Liver (tissue), 9 donors: ENCODE measurements around the gene ZSCAN5A. TPM values are rescaled to one million over a fixed set of nuclear protein-coding genes. Genes with fewer than 3 reads are reported as not detected.

Experiments
- DNase-seq: peaks from one replicate; pipeline ENCODE4 v3.0.0-alpha.2; 2017; ENCODE audit warnings: low spot score
- H3K27ac ChIP-seq, 2 donors: one replicate each; pipeline ENCODE4 v1.7.0; 2013; ENCODE audit warnings: inconsistent platforms in 2 of 2, low read length in 2 of 2, control low read depth in 1 of 2, low read depth in 1 of 2, mild to moderate bottlenecking in 1 of 2
- H3K27me3 ChIP-seq, 4 donors: one replicate each; pipeline versions ENCODE4 v1.6.1 to v1.7.0; 2013; ENCODE audit warnings: low read length in 3 of 4, inconsistent platforms in 1 of 4, mild to moderate bottlenecking in 1 of 4, moderate library complexity in 1 of 4; ENCODE audit not compliant: control insufficient read depth in 4 of 4, insufficient read depth in 4 of 4
- H3K36me3 ChIP-seq, 4 donors: one replicate each; pipeline versions ENCODE4 v1.6.1 to v1.7.0; 2013; ENCODE audit warnings: low read length in 3 of 4, mild to moderate bottlenecking in 3 of 4, low read depth in 1 of 4, moderate library complexity in 1 of 4; ENCODE audit not compliant: control insufficient read depth in 4 of 4, insufficient read depth in 3 of 4
- H3K4me1 ChIP-seq, 4 donors: one replicate each; pipeline versions ENCODE4 v1.6.1 to v1.7.0; 2013; ENCODE audit warnings: low read length in 3 of 4, mild to moderate bottlenecking in 3 of 4, moderate library complexity in 1 of 4; ENCODE audit not compliant: control insufficient read depth in 4 of 4, insufficient read depth in 4 of 4
- H3K4me3 ChIP-seq, 3 donors: one replicate each; pipeline versions ENCODE4 v1.6.1 to v1.7.0; 2013; ENCODE audit warnings: low read length in 3 of 3, control low read depth in 1 of 3, low read depth in 1 of 3, mild to moderate bottlenecking in 1 of 3
- H3K9ac ChIP-seq, 2 donors: one replicate each; pipeline ENCODE4 v1.7.0; 2013; ENCODE audit warnings: low read length in 2 of 2, mild to moderate bottlenecking in 2 of 2, moderate library complexity in 2 of 2, control low read depth in 1 of 2, low read depth in 1 of 2
- H3K9me3 ChIP-seq, 4 donors: one replicate each; pipeline versions ENCODE4 v1.6.1 to v1.7.0; 2013; ENCODE audit warnings: low read length in 3 of 4; ENCODE audit not compliant: control insufficient read depth in 4 of 4
- ATF3 ChIP-seq: IDR thresholded peaks from 2 replicates; pipeline ENCODE4 v1.6.1; 2016; ENCODE audit warnings: antibody characterized with exemption
- CTCF ChIP-seq: fragments of 150-350 bp; IDR thresholded peaks from 2 replicates; pipeline ENCODE4 v1.5.1; 2017; ENCODE audit warnings: improper control_type of control experiment, low read depth, low read length; ENCODE audit not compliant: missing input control
- EGR1 ChIP-seq, 2 donors: IDR thresholded peaks; 2 replicates each; pipeline ENCODE4 v1.6.1; 2016 to 2018; ENCODE audit warnings: antibody characterized with exemption in 2 of 2, low read depth in 2 of 2
- FOXA1 ChIP-seq: IDR thresholded peaks from 2 replicates; pipeline ENCODE4 v1.6.1; 2016; ENCODE audit warnings: antibody characterized with exemption
- FOXA2 ChIP-seq: IDR thresholded peaks from 2 replicates; pipeline ENCODE4 v1.6.1; 2016; ENCODE audit warnings: antibody characterized with exemption
- GABPA ChIP-seq, 2 donors: IDR thresholded peaks in 1 of 2; conservative IDR thresholded peaks in 1 of 2; 2 replicates each; pipeline ENCODE4 v1.6.1; 2016; ENCODE audit warnings: antibody characterized with exemption in 2 of 2, mild to moderate bottlenecking in 1 of 2, moderate library complexity in 1 of 2
- HNF4A ChIP-seq, 2 donors: conservative IDR thresholded peaks; 2 replicates each; pipeline ENCODE4 v1.6.1; 2016; ENCODE audit warnings: antibody characterized with exemption in 2 of 2, mild to moderate bottlenecking in 2 of 2
- HNF4G ChIP-seq: IDR thresholded peaks from 2 replicates; pipeline ENCODE4 v1.6.1; 2016; ENCODE audit warnings: antibody characterized with exemption
- JUND ChIP-seq, 2 donors: IDR thresholded peaks; 2 replicates each; pipeline ENCODE4 v1.6.1; 2016; ENCODE audit warnings: antibody characterized with exemption in 2 of 2
- MAX ChIP-seq: IDR thresholded peaks from 2 replicates; pipeline ENCODE4 v1.6.1; 2016; ENCODE audit warnings: antibody characterized with exemption
- NR2F2 ChIP-seq: IDR thresholded peaks from 2 replicates; pipeline ENCODE4 v1.6.1; 2016; ENCODE audit warnings: antibody characterized with exemption
- RAD21 ChIP-seq, 2 donors: IDR thresholded peaks; 2 replicates each; pipeline ENCODE4 v1.6.1; 2016; ENCODE audit warnings: antibody characterized with exemption in 2 of 2, mild to moderate bottlenecking in 2 of 2
- REST ChIP-seq: IDR thresholded peaks from 2 replicates; pipeline ENCODE4 v1.6.1; 2016; ENCODE audit warnings: antibody characterized with exemption, mild to moderate bottlenecking
- RXRA ChIP-seq, 2 donors: IDR thresholded peaks; 2 replicates each; pipeline ENCODE4 v1.6.1; 2017 to 2018; ENCODE audit warnings: antibody characterized with exemption in 2 of 2, mild to moderate bottlenecking in 1 of 2
- SP1 ChIP-seq: IDR thresholded peaks from 2 replicates; pipeline ENCODE4 v1.6.1; 2018; ENCODE audit warnings: antibody characterized with exemption, mild to moderate bottlenecking
- TAF1 ChIP-seq: conservative IDR thresholded peaks from 2 replicates; pipeline ENCODE4 v1.6.1; 2016; ENCODE audit warnings: antibody characterized with exemption, mild to moderate bottlenecking
- YY1 ChIP-seq: IDR thresholded peaks from 2 replicates; pipeline ENCODE4 v1.6.1; 2016; ENCODE audit warnings: antibody characterized with exemption, mild to moderate bottlenecking
- ZBTB33 ChIP-seq: IDR thresholded peaks from 2 replicates; pipeline ENCODE4 v1.6.1; 2016; ENCODE audit warnings: antibody characterized with exemption
- WGBS: extraction: QIAGEN DNeasy Blood & Tissue Kit; methylation state at CpG from one replicate; pipeline ENCODE4 v1.1.7; 2013; 5-methylcytosine and 5-hydroxymethylcytosine counted together
- polyA plus RNA-seq, 2 donors: library from polyadenylated mRNA; stranded (reverse) in 1 of 2; unstranded in 1 of 2; fragments of 200-250 nt in 1 of 2; fragments of >200 nt in 1 of 2; fragmentation: Nextera tagmentation in 1 of 2; extraction: Ambion mirVana in 1 of 2; gene quantifications; one replicate each; pipeline versions ENCODE4 v1.2.1 to v1.2.3, GENCODE V29; 2013 to 2015
- total RNA-seq, 2 donors: library from RNA; depleted of rRNA; stranded (reverse); fragments of >200 nt; gene quantifications; one replicate each; pipeline ENCODE4 v1.2.3, GENCODE V29; 2014
- donor health status: healthy.
- donor health status: healthy.
- donor health status: healthy.
- donor health status: healthy.
- donor health status: healthy.

ZSCAN5A gene
- total and polyA plus RNA-seq, 4 donors, result 2.2 to 9.6 (median 5.0) TPM

- DNase-seq, result no peak
- no peak for TF ChIP-seq FOXA1
- TF ChIP-seq RAD21 (IDR thresholded peaks at IDR 0.05), result no peak
- no peak for TF ChIP-seq NR2F2
- TF ChIP-seq CTCF, result no peak
- no peak for TF ChIP-seq MAX
- no peak for TF ChIP-seq EGR1 (IDR thresholded peaks at IDR 0.05; ENCODE audit: low read depth in 2 of 2)
- TF ChIP-seq RXRA (IDR thresholded peaks at IDR 0.05), result no peak
- no peak for TF ChIP-seq ZBTB33
- TF ChIP-seq TAF1, result no peak
- no peak for TF ChIP-seq JUND (IDR thresholded peaks at IDR 0.05)
- no peak for TF ChIP-seq SP1
- no peak for TF ChIP-seq FOXA2
- no peak for TF ChIP-seq ATF3
- TF ChIP-seq REST, result no peak
- no peak for TF ChIP-seq GABPA (IDR thresholded peaks at IDR 0.05 in 1 of 2, conservative IDR thresholded peaks at IDR 0.05 in 1 of 2)
- TF ChIP-seq HNF4G, result no peak
- TF ChIP-seq YY1, result no peak
- no peak for TF ChIP-seq HNF4A (conservative IDR thresholded peaks at IDR 0.05)
- H3K9ac ChIP-seq, result no peak overlapping the region
- no peak overlapping the region for H3K4me3 ChIP-seq
- H3K9me3 ChIP-seq, result no peaks in the 10 kb centered on the region
- H3K4me1 ChIP-seq, result no peaks in the 10 kb centered on the region
- H3K27me3 ChIP-seq, result no peaks in the 10 kb centered on the region
- no peaks in the 10 kb centered on the region for H3K36me3 ChIP-seq
- H3K27ac ChIP-seq, result no peak overlapping the region
Observed at GRCh38 chr19:56332695-56333094, 18.1 kb upstream of the ZSCAN5A start.

- H3K27me3 ChIP-seq, result no peaks in the 10 kb centered on the region
- H3K36me3 ChIP-seq, result no peaks in the 10 kb centered on the region
- H3K9ac ChIP-seq, result no peak overlapping the region
- no peak for DNase-seq
- 67% methylated on average over 1 of the region's 1 CpG for WGBS
- H3K27ac ChIP-seq, result no peak overlapping the region
- no peak overlapping the region for H3K4me3 ChIP-seq
- no peaks in the 10 kb centered on the region for H3K4me1 ChIP-seq
- TF ChIP-seq MAX, result no peak
- no peak for TF ChIP-seq FOXA2
- no peak for TF ChIP-seq GABPA (IDR thresholded peaks at IDR 0.05 in 1 of 2, conservative IDR thresholded peaks at IDR 0.05 in 1 of 2)
- TF ChIP-seq SP1, result no peak
- no peak for TF ChIP-seq HNF4G
- TF ChIP-seq ZBTB33, result no peak
- no peak for TF ChIP-seq CTCF
- TF ChIP-seq TAF1, result no peak
- no peak for TF ChIP-seq EGR1 (IDR thresholded peaks at IDR 0.05; ENCODE audit: low read depth in 2 of 2)
- TF ChIP-seq FOXA1, result no peak
- no peak for TF ChIP-seq ATF3
- TF ChIP-seq JUND (IDR thresholded peaks at IDR 0.05), result no peak
- TF ChIP-seq NR2F2, result no peak
- no peaks in the 10 kb centered on the region for H3K9me3 ChIP-seq
Observed at GRCh38 chr19:56324436-56324835, 9.8 kb upstream of the ZSCAN5A start.
